ENCODE data around the gene BAZ2B. TPM values are rescaled to one million over a fixed set of nuclear protein-coding genes. Genes with fewer than 3 reads are reported as not detected.
"Not testable (repeated sequence)": the region's sequence is repeated elsewhere in the genome, so short reads cannot be mapped to it uniquely, and the experiment has no call there.

The BAZ2B gene
- total RNA-seq, 4 donors from 2014 or later: 122 to 181 (median 143) TPM

DNA sequence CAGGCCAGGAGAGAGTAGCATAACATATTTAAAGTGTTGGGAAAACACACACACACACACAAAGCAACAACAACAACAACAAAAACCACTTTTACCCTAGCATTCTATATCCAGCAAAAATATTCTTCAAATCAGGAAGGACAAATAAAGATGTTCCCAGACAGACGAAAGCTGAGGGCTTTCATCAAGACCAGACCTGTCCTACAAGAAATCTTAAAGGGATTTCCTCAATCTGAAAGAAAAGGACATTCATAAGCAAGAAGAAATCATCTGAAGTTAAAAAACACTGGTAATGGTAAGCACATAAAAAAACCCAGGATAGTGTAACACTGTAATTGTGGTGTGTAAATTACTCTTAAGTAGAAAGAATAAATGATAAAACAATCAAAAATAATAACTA, 22.7 kb upstream of the BAZ2B start:
- intact Hi-C loops (cut with DNase I): no loop called here
- 91 to 96% methylated on average over 1 of the region's 1 CpG for WGBS, 2 donors
- no peaks in the 10 kb centered on the region for H3K36me3 ChIP-seq
- peaks cover 0 to 3% of the 10 kb centered on the region in 2 donors for H3K4me1 ChIP-seq
- no peak for DNase-seq
- H3K27ac ChIP-seq: no peak overlapping the region
- no peak overlapping the region for H3K4me3 ChIP-seq (replicated peaks in 1 of 3)
- no peaks in the 10 kb centered on the region for H3K9me3 ChIP-seq
- TF ChIP-seq POLR2A (IDR thresholded peaks at IDR 0.05) (no peak), CTCF (IDR thresholded peaks at IDR 0.05) (no peak)
- no peaks in the 10 kb centered on the region for H3K27me3 ChIP-seq

DNA sequence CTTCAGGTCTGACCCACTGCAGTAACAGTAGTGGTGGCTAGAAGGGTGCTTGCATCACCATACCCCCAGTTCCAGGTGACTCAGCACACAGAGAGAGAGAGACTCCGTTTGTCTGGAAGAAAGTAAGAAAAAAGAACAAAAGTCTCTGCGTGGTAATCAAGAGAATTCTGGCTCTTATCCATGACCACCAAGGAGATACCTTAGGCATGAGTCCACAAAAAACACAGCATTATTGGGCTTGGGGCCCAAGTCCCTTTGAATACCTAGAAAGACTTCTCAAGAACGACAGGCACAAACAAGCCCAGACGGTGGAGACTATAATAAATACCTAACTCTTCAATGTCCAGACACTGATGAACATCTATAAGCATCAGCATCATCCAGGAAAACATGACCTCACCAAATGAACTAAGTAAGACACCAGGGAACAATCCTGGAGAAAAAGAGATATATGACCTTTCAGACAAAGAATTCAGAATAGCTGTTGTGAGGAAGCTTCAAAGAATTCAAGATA, 21.7 kb upstream of the BAZ2B start:
- no peaks in the 10 kb centered on the region for H3K9me3 ChIP-seq
- TF ChIP-seq CTCF (IDR thresholded peaks at IDR 0.05) (no peak), POLR2A (IDR thresholded peaks at IDR 0.05) (no peak)
- peak overlapping the region in 1 of 3 donors; percentile 12 for H3K4me3 ChIP-seq (replicated peaks in 1 of 3)
- peak in 1 of 2 donors; percentile 21 for DNase-seq
- H3K27me3 ChIP-seq: no peaks in the 10 kb centered on the region
- H3K27ac ChIP-seq: no peak overlapping the region
- H3K36me3 ChIP-seq: no peaks in the 10 kb centered on the region
- 35 to 46% methylated on average over 4 of the region's 4 CpGs for WGBS, 2 donors
- H3K4me1 ChIP-seq: peaks cover 0 to 3% of the 10 kb centered on the region in 2 donors
- intact Hi-C loops (cut with DNase I): no loop called here

DNA sequence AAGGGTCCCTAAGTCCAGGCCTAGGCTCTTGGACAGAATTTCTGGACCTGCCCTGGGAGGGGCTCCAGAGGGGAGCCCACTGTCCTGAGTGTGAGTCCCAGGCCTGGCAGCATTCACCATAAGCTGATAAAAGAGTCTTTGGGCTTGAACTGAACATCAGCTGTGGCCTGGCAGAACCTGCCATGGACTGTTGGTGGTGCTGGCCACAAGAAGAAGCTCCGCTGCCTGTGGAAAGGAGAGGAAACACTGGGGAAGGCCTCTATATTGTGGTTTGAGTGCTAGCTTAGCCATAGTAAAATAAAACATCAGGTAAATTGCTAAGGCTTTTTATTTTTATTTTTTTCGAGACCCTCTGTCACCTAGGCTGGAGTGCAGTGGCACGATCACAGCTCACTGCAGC, 20.9 kb upstream of the BAZ2B start:
- Histone ChIP-seq H3K4me1 (peaks cover 0 to 3% of the 10 kb centered on the region in 2 donors), H3K4me3 (replicated peaks in 1 of 3) (no peak overlapping the region), H3K36me3 (no peaks in the 10 kb centered on the region), H3K27me3 (no peaks in the 10 kb centered on the region), H3K9me3 (no peaks in the 10 kb centered on the region), H3K27ac (no peak overlapping the region)
- 99% methylated on average over 3 of the region's 3 CpGs for WGBS, 2 donors
- DNase-seq: no peak
- intact Hi-C loops (cut with DNase I): no loop called here
- TF ChIP-seq CTCF (IDR thresholded peaks at IDR 0.05) (no peak), POLR2A (IDR thresholded peaks at IDR 0.05) (no peak)

DNA sequence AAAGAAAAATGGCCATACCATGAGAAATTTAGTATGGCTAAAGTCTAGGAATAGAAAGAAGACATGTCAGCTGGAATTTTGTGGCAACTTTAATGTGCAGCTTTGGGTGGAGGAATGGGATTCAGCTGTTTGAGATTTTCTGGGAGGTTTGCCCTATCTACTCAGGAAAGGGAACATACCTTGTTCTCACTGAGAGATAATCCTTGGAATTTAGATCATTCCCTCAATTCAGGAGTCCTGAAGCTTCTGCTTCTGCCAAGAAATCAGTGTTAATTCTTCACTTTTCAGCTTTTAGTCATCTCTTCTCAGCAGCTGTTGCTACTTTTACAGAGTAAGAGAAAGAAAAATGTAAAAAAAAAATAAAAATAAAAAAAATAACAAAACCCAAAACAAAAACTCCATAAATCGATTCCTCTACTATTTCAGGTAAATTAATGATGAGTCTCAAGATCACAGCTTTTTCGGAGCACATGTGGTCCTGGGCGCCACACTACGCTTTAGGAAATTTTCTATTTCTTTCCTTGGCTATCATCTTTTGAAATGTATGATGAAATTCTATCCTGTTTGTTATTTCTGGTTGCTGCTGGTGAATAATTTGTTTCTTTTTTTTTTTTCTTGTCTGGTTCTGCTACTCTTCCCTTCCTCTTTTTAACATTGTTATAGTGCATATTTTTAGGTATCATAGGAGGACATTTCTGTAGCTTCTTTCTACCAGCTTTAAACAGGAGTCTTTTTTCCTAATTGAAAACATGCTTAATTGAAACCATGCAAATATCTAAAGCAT, 18.9 kb upstream of the BAZ2B start:
- WGBS, 2 donors: 71 to 76% methylated on average over 4 of the region's 4 CpGs
- Histone ChIP-seq H3K9me3 (no peaks in the 10 kb centered on the region), H3K27me3 (no peaks in the 10 kb centered on the region), H3K4me1 (peaks cover 0 to 3% of the 10 kb centered on the region in 2 donors), H3K27ac (no peak overlapping the region), H3K4me3 (replicated peaks in 1 of 3) (no peak overlapping the region), H3K36me3 (no peaks in the 10 kb centered on the region)
- TF ChIP-seq CTCF (IDR thresholded peaks at IDR 0.05) (no peak), POLR2A (IDR thresholded peaks at IDR 0.05) (no peak)
- DNase-seq: no peak
- intact Hi-C loops (cut with DNase I): no loop called here

DNA sequence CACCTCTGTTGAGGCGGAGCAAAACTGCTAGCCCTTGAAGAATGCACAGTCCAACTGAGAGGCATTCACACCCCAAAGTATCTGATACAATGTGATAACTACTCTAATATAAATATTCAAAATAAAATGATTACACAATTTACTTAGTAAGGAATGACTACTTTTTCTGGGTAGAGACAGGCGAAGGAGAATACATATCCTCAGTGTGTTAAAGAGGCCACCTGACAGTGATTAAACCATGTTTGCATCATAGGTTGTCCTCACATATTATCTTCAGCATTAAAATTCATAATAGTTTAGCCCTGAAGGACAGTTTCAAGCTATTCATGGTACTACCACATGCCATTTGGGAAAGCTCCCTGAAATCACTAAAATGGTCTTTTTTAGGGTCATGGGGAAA, 16.9 kb upstream of the BAZ2B start:
- no peak for TF ChIP-seq CTCF (IDR thresholded peaks at IDR 0.05)
- no peak for TF ChIP-seq POLR2A (IDR thresholded peaks at IDR 0.05)
- H3K27ac ChIP-seq: no peak overlapping the region
- WGBS, 2 donors: 95 to 98% methylated on average over 2 of the region's 2 CpGs
- H3K4me1 ChIP-seq: peaks cover 0 to 3% of the 10 kb centered on the region in 2 donors
- no peaks in the 10 kb centered on the region for H3K9me3 ChIP-seq
- DNase-seq: no peak
- no peak overlapping the region for H3K4me3 ChIP-seq (replicated peaks in 1 of 3)
- intact Hi-C loops (cut with DNase I): no loop called here
- H3K36me3 ChIP-seq: no peaks in the 10 kb centered on the region
- H3K27me3 ChIP-seq: no peaks in the 10 kb centered on the region

DNA sequence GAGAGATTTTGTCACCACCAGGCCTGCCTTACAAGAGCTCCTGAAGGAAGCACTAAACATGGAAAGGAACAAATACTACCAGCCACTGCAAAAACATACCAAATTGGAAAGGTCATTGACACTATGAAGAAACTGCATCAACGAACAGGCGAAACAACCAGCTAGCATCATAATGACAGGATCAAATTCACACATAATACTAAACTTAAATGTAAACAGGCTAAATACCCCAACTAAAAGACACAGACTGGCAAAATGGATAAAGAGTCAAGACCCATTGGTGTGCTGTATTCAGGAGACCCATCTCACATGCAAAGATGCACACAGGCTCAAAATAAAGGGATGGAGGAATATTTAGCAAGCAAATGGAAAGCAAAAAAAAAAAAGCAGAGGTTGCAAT, 9.3 kb upstream of the BAZ2B start:
- H3K9me3 ChIP-seq; H3K36me3 ChIP-seq; H3K27me3 ChIP-seq; H3K4me3 ChIP-seq (replicated peaks in 1 of 3); DNase-seq; H3K4me1 ChIP-seq; H3K27ac ChIP-seq: not testable (repeated sequence)
- intact Hi-C loops (cut with DNase I): loop anchor here (10.0 kb wide), 1 partner anchor 89 kb away; the partner anchor contains the start of gene MARCHF7
- WGBS, 2 donors: 90 to 97% methylated on average over 2 of the region's 2 CpGs

Data from thyroid gland (tissue), 4 donors.